ENCODE data around the gene SPOCK2. TPM values are rescaled to one million over a fixed set of nuclear protein-coding genes. Genes with fewer than 3 reads are reported as not detected.

SPOCK2 gene
- polyA plus RNA-seq, 1 of the 3 experiments (the other 2 are of a cell fraction): 0.18 TPM

DNA sequence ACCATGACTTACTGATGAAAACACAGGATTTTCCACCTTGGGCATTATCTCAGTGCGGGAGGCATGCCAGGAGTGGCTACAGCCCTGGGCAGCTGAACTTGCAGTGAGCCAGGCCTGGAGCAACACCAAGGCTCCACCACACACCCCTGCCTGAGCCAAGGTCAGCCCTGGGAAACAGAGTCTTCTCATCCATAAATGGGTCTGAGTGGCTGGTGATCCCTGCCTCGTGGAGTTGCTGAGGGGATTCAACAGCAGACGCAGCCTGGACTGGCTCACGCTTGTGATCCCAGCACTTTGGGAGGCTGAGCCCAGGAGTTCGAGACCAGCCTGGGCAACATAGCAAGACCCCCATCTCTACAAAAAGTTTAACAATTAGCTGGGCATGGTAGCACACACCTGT is 32.2 kb downstream of the SPOCK2 start:
- no peaks in the 10 kb centered on the region for H3F3A ChIP-seq (replicated peaks; ENCODE audit: insufficient read depth)
- no peaks in the 10 kb centered on the region for H3K36me3 ChIP-seq (replicated peaks in 1 of 2; ENCODE audit: control insufficient read depth in 1 of 2, insufficient read depth in 2 of 2, low read length in 1 of 2)
- ChIA-PET POLR2A (no interaction called here), CTCF (interaction anchor here (1.0 to 4.4 kb wide), 3 partner anchors 8 to 159 kb away, joined by 3 to 37 read pairs (median 12); no protein-coding TSS in a partner anchor)
- no peak for DNase-seq
- no peaks in the 10 kb centered on the region for H4K20me1 ChIP-seq (ENCODE audit: insufficient read depth)
- TF ChIP-seq, protein P1, sequence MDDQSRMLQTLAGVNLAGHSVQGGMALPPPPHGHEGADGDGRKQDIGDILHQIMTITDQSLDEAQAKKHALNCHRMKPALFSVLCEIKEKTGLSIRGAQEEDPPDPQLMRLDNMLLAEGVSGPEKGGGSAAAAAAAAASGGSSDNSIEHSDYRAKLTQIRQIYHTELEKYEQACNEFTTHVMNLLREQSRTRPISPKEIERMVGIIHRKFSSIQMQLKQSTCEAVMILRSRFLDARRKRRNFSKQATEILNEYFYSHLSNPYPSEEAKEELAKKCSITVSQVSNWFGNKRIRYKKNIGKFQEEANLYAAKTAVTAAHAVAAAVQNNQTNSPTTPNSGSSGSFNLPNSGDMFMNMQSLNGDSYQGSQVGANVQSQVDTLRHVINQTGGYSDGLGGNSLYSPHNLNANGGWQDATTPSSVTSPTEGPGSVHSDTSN (IDR thresholded peaks at IDR 0.05): no peak
- TF ChIP-seq RFX5 (IDR thresholded peaks at IDR 0.05; ENCODE audit: low read length): no peak
- TF ChIP-seq NFIC (IDR thresholded peaks at IDR 0.05; ENCODE audit: borderline replicate concordance): no peak
- TF ChIP-seq FOSL2 (IDR thresholded peaks at IDR 0.05; ENCODE audit: borderline replicate concordance, low read depth): no peak
- no peak for TF ChIP-seq TEAD4 (IDR thresholded peaks at IDR 0.05; ENCODE audit: borderline replicate concordance, insufficient read depth)
- TF ChIP-seq GATA2 (CRISPR knock-in tag; IDR thresholded peaks at IDR 0.05): no peak
- no peak for TF ChIP-seq POLR2AphosphoS5 (IDR thresholded peaks at IDR 0.05; ENCODE audit: low read depth, low read length)
- H3K9ac ChIP-seq: no peak overlapping the region
- H3K27me3 ChIP-seq (ENCODE audit: insufficient read depth): no peaks in the 10 kb centered on the region
- 100% methylated on average over 2 of the region's 5 CpGs for WGBS (ENCODE audit: low lambda C conversion rate)
- H3K79me2 ChIP-seq (ENCODE audit: insufficient read depth): no peaks in the 10 kb centered on the region
- H3K4me3 ChIP-seq (ENCODE audit: low read depth in 2 of 2, low read length in 1 of 2): no peak overlapping the region
- peaks cover 0 to 3% of the 10 kb centered on the region in 2 experiments; a peak in 1 of 4 replicates for H3K4me1 ChIP-seq (ENCODE audit: control insufficient read depth in 1 of 2, insufficient read depth in 2 of 2, low read depth in 1 of 2, low read length in 1 of 2)
- H2AFZ ChIP-seq (ENCODE audit: low read depth): no peak overlapping the region
- no peak overlapping the region for H3K27ac ChIP-seq (ENCODE audit: low read depth in 2 of 2, low read length in 1 of 2)
- no peaks in the 10 kb centered on the region for H3K9me2 ChIP-seq
- no peaks in the 10 kb centered on the region for H3K9me3 ChIP-seq
- no peak overlapping the region for H3K4me2 ChIP-seq

DNA sequence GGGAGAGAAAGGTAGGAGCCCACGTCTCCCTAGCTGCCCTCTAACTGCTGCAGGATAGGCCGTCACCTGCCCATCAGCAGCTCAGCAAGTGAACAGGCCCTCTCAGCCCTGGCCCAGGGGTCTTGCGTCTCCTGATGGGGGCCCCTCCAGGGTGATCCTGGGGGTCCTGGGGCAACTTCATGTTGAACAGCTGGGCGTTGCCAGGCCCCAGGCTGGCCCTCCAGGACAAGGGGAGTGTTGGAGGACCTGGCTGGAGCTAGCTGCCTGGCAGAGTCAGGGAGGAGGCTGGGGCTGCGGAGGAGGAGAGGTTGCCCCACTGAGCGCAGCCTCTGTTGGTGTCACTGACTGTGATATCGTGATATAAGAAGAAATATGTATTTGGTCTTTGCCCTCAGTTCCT is 34.7 kb downstream of the SPOCK2 start:
- ChIA-PET POLR2A (no interaction called here), CTCF (interaction anchor here (0.7 to 1.9 kb wide), 6 partner anchors 9 to 350 kb away, joined by 3 to 10 read pairs (median 4); no protein-coding TSS in a partner anchor)
- no peak overlapping the region for H3K9ac ChIP-seq
- DNase-seq: no peak
- no peaks in the 10 kb centered on the region for H3K79me2 ChIP-seq (ENCODE audit: insufficient read depth)
- H3K27me3 ChIP-seq (ENCODE audit: insufficient read depth): no peaks in the 10 kb centered on the region
- H3K4me2 ChIP-seq: no peak overlapping the region
- TF ChIP-seq SMC3 (IDR thresholded peaks at IDR 0.05; ENCODE audit: low read depth, low read length): no peak
- TF ChIP-seq, protein P2, sequence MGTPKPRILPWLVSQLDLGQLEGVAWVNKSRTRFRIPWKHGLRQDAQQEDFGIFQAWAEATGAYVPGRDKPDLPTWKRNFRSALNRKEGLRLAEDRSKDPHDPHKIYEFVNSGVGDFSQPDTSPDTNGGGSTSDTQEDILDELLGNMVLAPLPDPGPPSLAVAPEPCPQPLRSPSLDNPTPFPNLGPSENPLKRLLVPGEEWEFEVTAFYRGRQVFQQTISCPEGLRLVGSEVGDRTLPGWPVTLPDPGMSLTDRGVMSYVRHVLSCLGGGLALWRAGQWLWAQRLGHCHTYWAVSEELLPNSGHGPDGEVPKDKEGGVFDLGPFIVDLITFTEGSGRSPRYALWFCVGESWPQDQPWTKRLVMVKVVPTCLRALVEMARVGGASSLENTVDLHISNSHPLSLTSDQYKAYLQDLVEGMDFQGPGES (IDR thresholded peaks at IDR 0.05; ENCODE audit: low read depth, low read length): no peak
- TF ChIP-seq RAD21 (IDR thresholded peaks at IDR 0.05; ENCODE audit: low read length): no peak
- TF ChIP-seq, protein P3, sequence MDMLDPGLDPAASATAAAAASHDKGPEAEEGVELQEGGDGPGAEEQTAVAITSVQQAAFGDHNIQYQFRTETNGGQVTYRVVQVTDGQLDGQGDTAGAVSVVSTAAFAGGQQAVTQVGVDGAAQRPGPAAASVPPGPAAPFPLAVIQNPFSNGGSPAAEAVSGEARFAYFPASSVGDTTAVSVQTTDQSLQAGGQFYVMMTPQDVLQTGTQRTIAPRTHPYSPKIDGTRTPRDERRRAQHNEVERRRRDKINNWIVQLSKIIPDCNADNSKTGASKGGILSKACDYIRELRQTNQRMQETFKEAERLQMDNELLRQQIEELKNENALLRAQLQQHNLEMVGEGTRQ (IDR thresholded peaks at IDR 0.05; ENCODE audit: borderline replicate concordance, low read depth, low read length): no peak
- TF ChIP-seq MEF2A (IDR thresholded peaks at IDR 0.05; ENCODE audit: borderline replicate concordance, low read depth): no peak
- TF ChIP-seq SIN3A (IDR thresholded peaks at IDR 0.05; ENCODE audit: borderline replicate concordance, low read depth, low read length): no peak
- TF ChIP-seq POLR2AphosphoS5 (IDR thresholded peaks at IDR 0.05; ENCODE audit: low read depth, low read length): no peak
- TF ChIP-seq USF1 (IDR thresholded peaks at IDR 0.05; ENCODE audit: borderline replicate concordance, low read depth): no peak
- TF ChIP-seq TAF1 (IDR thresholded peaks at IDR 0.05; ENCODE audit: borderline replicate concordance, low read depth, low read length): no peak
- TF ChIP-seq, protein P4, sequence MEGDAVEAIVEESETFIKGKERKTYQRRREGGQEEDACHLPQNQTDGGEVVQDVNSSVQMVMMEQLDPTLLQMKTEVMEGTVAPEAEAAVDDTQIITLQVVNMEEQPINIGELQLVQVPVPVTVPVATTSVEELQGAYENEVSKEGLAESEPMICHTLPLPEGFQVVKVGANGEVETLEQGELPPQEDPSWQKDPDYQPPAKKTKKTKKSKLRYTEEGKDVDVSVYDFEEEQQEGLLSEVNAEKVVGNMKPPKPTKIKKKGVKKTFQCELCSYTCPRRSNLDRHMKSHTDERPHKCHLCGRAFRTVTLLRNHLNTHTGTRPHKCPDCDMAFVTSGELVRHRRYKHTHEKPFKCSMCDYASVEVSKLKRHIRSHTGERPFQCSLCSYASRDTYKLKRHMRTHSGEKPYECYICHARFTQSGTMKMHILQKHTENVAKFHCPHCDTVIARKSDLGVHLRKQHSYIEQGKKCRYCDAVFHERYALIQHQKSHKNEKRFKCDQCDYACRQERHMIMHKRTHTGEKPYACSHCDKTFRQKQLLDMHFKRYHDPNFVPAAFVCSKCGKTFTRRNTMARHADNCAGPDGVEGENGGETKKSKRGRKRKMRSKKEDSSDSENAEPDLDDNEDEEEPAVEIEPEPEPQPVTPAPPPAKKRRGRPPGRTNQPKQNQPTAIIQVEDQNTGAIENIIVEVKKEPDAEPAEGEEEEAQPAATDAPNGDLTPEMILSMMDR (IDR thresholded peaks at IDR 0.05): no peak
- no peak for TF ChIP-seq TEAD4 (IDR thresholded peaks at IDR 0.05; ENCODE audit: borderline replicate concordance, insufficient read depth)
- TF ChIP-seq NRF1 (IDR thresholded peaks at IDR 0.05; ENCODE audit: low read depth, low read length): no peak
- H3K36me3 ChIP-seq (replicated peaks in 1 of 2; ENCODE audit: control insufficient read depth in 1 of 2, insufficient read depth in 2 of 2, low read length in 1 of 2): no peaks in the 10 kb centered on the region
- no peaks in the 10 kb centered on the region for H3K9me2 ChIP-seq
- no peak overlapping the region for H3K27ac ChIP-seq (ENCODE audit: low read depth in 2 of 2, low read length in 1 of 2)
- H2AFZ ChIP-seq (ENCODE audit: low read depth): no peak overlapping the region
- H3K4me1 ChIP-seq (ENCODE audit: control insufficient read depth in 1 of 2, insufficient read depth in 2 of 2, low read depth in 1 of 2, low read length in 1 of 2): peaks cover 0 to 3% of the 10 kb centered on the region in 2 experiments; a peak in 1 of 4 replicates
- 81% methylated on average over 6 of the region's 7 CpGs for WGBS (ENCODE audit: low lambda C conversion rate)
- H4K20me1 ChIP-seq (ENCODE audit: insufficient read depth): no peaks in the 10 kb centered on the region
- no peaks in the 10 kb centered on the region for H3F3A ChIP-seq (replicated peaks; ENCODE audit: insufficient read depth)
- no peaks in the 10 kb centered on the region for H3K9me3 ChIP-seq
- no peak overlapping the region for H3K4me3 ChIP-seq (ENCODE audit: low read depth in 2 of 2, low read length in 1 of 2)
